CD4-positive, alpha-beta T cell treated with Interleukin-21 for 1 hour (primary cell): ENCODE data around the gene LDAF1.
"Not testable (repeated sequence)": the region's sequence is repeated elsewhere in the genome, so short reads cannot be mapped to it uniquely, and the experiment has no call there.

Experiments
- DNase-seq: peaks from one replicate; pipeline ENCODE4 v3.0.0-alpha.2; 2020

The LDAF1 gene

GRCh38 chr16:21158208-21159110, at the start of gene LDAF1:
TSS of gene LDAF1 (plus strand) at chr16:21158674. CDS start at chr16:21161183, 2,509 bp downstream.
- DNase-seq: peak; percentile 67

GRCh38 chr16:21115551-21115950, 42.9 kb upstream of the LDAF1 start:
- DNase-seq: not testable (repeated sequence)

- DNase-seq: peak; percentile 5
Observed at GRCh38 chr16:21116148-21116693, 42.3 kb upstream of the LDAF1 start.

- DNase-seq: no peak
Observed at GRCh38 chr16:21117567-21117966, 40.9 kb upstream of the LDAF1 start.

GRCh38 chr16:21120976-21121520, 37.4 kb upstream of the LDAF1 start:
- DNase-seq: no peak

- no peak for DNase-seq
Observed at GRCh38 chr16:21125191-21125590, 33.3 kb upstream of the LDAF1 start.

GRCh38 chr16:21126518-21126917, 32.0 kb upstream of the LDAF1 start:
- no peak for DNase-seq

GRCh38 chr16:21128991-21129390, 29.5 kb upstream of the LDAF1 start:
- no peak for DNase-seq

GRCh38 chr16:21130811-21131210, 27.7 kb upstream of the LDAF1 start:
- no peak for DNase-seq

- no peak for DNase-seq
Observed at GRCh38 chr16:21134053-21134452, 24.4 kb upstream of the LDAF1 start.

- DNase-seq: no peak
Observed at GRCh38 chr16:21145738-21146137, 12.7 kb upstream of the LDAF1 start.

GRCh38 chr16:21150375-21151001, 8.0 kb upstream of the LDAF1 start, which contains the start of gene DNAH3:
TSS of gene DNAH3 (minus strand) at chr16:21150846. CDS start at chr16:21150319, 527 bp downstream.
- no peak for DNase-seq

- DNase-seq: not testable (repeated sequence)
Observed at GRCh38 chr16:21152160-21153030, 6.1 kb upstream of the LDAF1 start.

- not testable (repeated sequence) for DNase-seq
Observed at GRCh38 chr16:21153124-21153729, 5.2 kb upstream of the LDAF1 start.

- not testable (repeated sequence) for DNase-seq
Observed at GRCh38 chr16:21156011-21156410, 2.5 kb upstream of the LDAF1 start.

- peak; percentile 11 for DNase-seq
Observed at GRCh38 chr16:21156767-21157467, 1.6 kb upstream of the LDAF1 start.

GRCh38 chr16:21157632-21158031, 842 bp upstream of the LDAF1 start:
- no peak for DNase-seq

- DNase-seq: peak; percentile 8
Observed at GRCh38 chr16:21159281-21159951, 942 bp downstream of the LDAF1 start.

- DNase-seq: no peak
Observed at GRCh38 chr16:21160276-21160675, 1.8 kb downstream of the LDAF1 start.

- DNase-seq: no peak
Observed at GRCh38 chr16:21161211-21161610, 2.7 kb downstream of the LDAF1 start.
